OCI-LY1 (cell line): Measurements from ENCODE around the gene IL1RAPL1.

Experiments
- H2AFZ ChIP-seq: fragments of 200-600 bp; sonication (generic), shearing (Covaris generic); 2 replicates; pipeline ENCODE4 v1.6.0; 2014; ENCODE audit warnings: antibody characterized with exemption, mild to moderate bottlenecking, low read length
- H3F3A ChIP-seq: fragments of 200-600 bp; sonication (generic), shearing (Covaris generic); 2 replicates; pipeline ENCODE4 v1.6.0; 2014; ENCODE audit warnings: mild to moderate bottlenecking, antibody characterized with exemption, low read length, moderate library complexity; ENCODE audit not compliant: insufficient read depth
- H3K27ac ChIP-seq: fragments of 200-600 bp; sonication (generic); 2 replicates; pipeline ENCODE4 v1.5.1; 2014; ENCODE audit warnings: low read length, mixed run types, mild to moderate bottlenecking, low read depth; ENCODE audit not compliant: poor library complexity, severe bottlenecking
- H3K27me3 ChIP-seq: fragments of 200-600 bp; sonication (generic); 2 replicates; pipeline ENCODE4 v1.6.0; 2014; ENCODE audit warnings: antibody characterized with exemption, mild to moderate bottlenecking, low read length, moderate library complexity; ENCODE audit not compliant: insufficient read depth
- H3K36me3 ChIP-seq: fragments of 200-600 bp; sonication (generic); 2 replicates; pipeline ENCODE4 v1.6.1; 2014; ENCODE audit warnings: mild to moderate bottlenecking, antibody characterized with exemption, low read length, moderate library complexity, mixed read lengths; ENCODE audit not compliant: insufficient read depth
- H3K4me1 ChIP-seq: fragments of 200-600 bp; sonication (generic); 2 replicates; pipeline ENCODE4 v1.5.1; 2014; ENCODE audit warnings: mild to moderate bottlenecking, low read length, moderate library complexity; ENCODE audit not compliant: insufficient read depth, severe bottlenecking
- H3K4me2 ChIP-seq: fragments of 200-600 bp; sonication (generic), shearing (Covaris generic); 2 replicates; pipeline ENCODE4 v1.6.1; 2014; ENCODE audit warnings: low read length
- H3K4me3 ChIP-seq: fragments of 200-600 bp; sonication (generic); 2 replicates; pipeline ENCODE4 v1.5.1; 2014; ENCODE audit warnings: low read length, low read depth, mild to moderate bottlenecking, mixed read lengths; ENCODE audit not compliant: poor library complexity, severe bottlenecking
- H3K79me2 ChIP-seq: fragments of 200-600 bp; shearing (Covaris generic); 2 replicates; pipeline ENCODE4 v1.6.1; 2016; ENCODE audit warnings: mixed run types, low read length, mixed read lengths; ENCODE audit not compliant: insufficient read depth
- H3K9ac ChIP-seq: fragments of 200-600 bp; sonication (generic), shearing (Covaris generic); 2 replicates; pipeline ENCODE4 v1.6.1; 2014; ENCODE audit warnings: mild to moderate bottlenecking, low read length, mixed read lengths
- H3K9me2 ChIP-seq: fragments of 200-600 bp; sonication (generic), shearing (Covaris generic); 2 replicates; pipeline ENCODE4 v1.6.1; 2014; ENCODE audit warnings: low read depth, mild to moderate bottlenecking, low read length, mixed read lengths
- H3K9me3 ChIP-seq: fragments of 200-600 bp; shearing (Covaris generic); 2 replicates; pipeline ENCODE4 v1.6.1; 2014; ENCODE audit warnings: low read length, mixed read lengths
- H4K20me1 ChIP-seq: fragments of 200-600 bp; sonication (generic), shearing (Covaris generic); 2 replicates; pipeline ENCODE4 v1.6.0; 2016; ENCODE audit warnings: mild to moderate bottlenecking, low read length; ENCODE audit not compliant: insufficient read depth
- CTCF ChIP-seq: fragments of 200-600 bp; sonication (generic), shearing (Covaris generic); IDR thresholded peaks from 2 replicates; pipeline ENCODE4 v1.5.1; 2017; ENCODE audit warnings: mild to moderate bottlenecking, antibody characterized with exemption, low read length, moderate library complexity, mixed read lengths
- EZH2 ChIP-seq: fragments of 200-600 bp; sonication (generic), shearing (Covaris generic); IDR thresholded peaks from 2 replicates; pipeline ENCODE4 v1.8.0; 2017; ENCODE audit warnings: borderline replicate concordance, mixed run types, mild to moderate bottlenecking, antibody characterized with exemption, low read length, moderate library complexity, mixed read lengths

The IL1RAPL1 gene

GRCh38 chrX:29065477-29065876 lies 478.2 kb downstream of the IL1RAPL1 start:
- Histone ChIP-seq H2AFZ (no peak overlapping the region), H3K9me3 (no peaks in the 10 kb centered on the region)
- TF ChIP-seq EZH2, result no peak
- TF ChIP-seq CTCF, result no peak

GRCh38 chrX:29066516-29066915 lies 479.3 kb downstream of the IL1RAPL1 start:
- H3K27ac ChIP-seq, result no peak overlapping the region
- no peaks in the 10 kb centered on the region for H3K9me2 ChIP-seq
- no peak overlapping the region for H3K4me3 ChIP-seq
- no peaks in the 10 kb centered on the region for H3K27me3 ChIP-seq
- H3K4me2 ChIP-seq, result no peak overlapping the region
- no peaks in the 10 kb centered on the region for H3K79me2 ChIP-seq
- no peak overlapping the region for H3K9ac ChIP-seq
- TF ChIP-seq EZH2 (no peak), CTCF (no peak)
- H3K9me3 ChIP-seq, result no peaks in the 10 kb centered on the region
- H3F3A ChIP-seq, result no peaks in the 10 kb centered on the region
- no peaks in the 10 kb centered on the region for H3K36me3 ChIP-seq
- H4K20me1 ChIP-seq, result no peaks in the 10 kb centered on the region
- no peaks in the 10 kb centered on the region for H3K4me1 ChIP-seq
- H2AFZ ChIP-seq, result no peak overlapping the region

More at GRCh38 chrX:29065477-29065876, 478.2 kb downstream of the IL1RAPL1 start:
- Histone ChIP-seq H3K9ac (no peak overlapping the region), H3K4me2 (no peak overlapping the region), H3K9me2 (no peaks in the 10 kb centered on the region), H3K27ac (no peak overlapping the region), H3K4me3 (no peak overlapping the region), H3F3A (no peaks in the 10 kb centered on the region), H3K36me3 (no peaks in the 10 kb centered on the region), H3K4me1 (no peaks in the 10 kb centered on the region), H4K20me1 (no peaks in the 10 kb centered on the region), H3K79me2 (no peaks in the 10 kb centered on the region), H3K27me3 (no peaks in the 10 kb centered on the region)

- no peak overlapping the region for H3K4me2 ChIP-seq
- TF ChIP-seq EZH2, result no peak
- TF ChIP-seq CTCF, result no peak
- no peak overlapping the region for H3K9ac ChIP-seq
- H4K20me1 ChIP-seq, result no peaks in the 10 kb centered on the region
- no peak overlapping the region for H2AFZ ChIP-seq
- H3K27me3 ChIP-seq, result no peaks in the 10 kb centered on the region
- no peaks in the 10 kb centered on the region for H3K79me2 ChIP-seq
- no peaks in the 10 kb centered on the region for H3K36me3 ChIP-seq
- no peak overlapping the region for H3K4me3 ChIP-seq
- no peaks in the 10 kb centered on the region for H3K4me1 ChIP-seq
- H3K9me3 ChIP-seq, result no peaks in the 10 kb centered on the region
- no peaks in the 10 kb centered on the region for H3F3A ChIP-seq
- no peaks in the 10 kb centered on the region for H3K9me2 ChIP-seq
- no peak overlapping the region for H3K27ac ChIP-seq
Observed at GRCh38 chrX:29067351-29067750, 480.1 kb downstream of the IL1RAPL1 start.
